HG02763 (cell line): ENCODE measurements around the gene HSD3B1.
"Not testable (repeated sequence)": the region's sequence is repeated elsewhere in the genome, so short reads cannot be mapped to it uniquely, and the experiment has no call there.

Experiments used
- ATAC-seq: cut with Tn5 transposase; IDR thresholded peaks from one replicate; pipeline ENCODE4 v1.9.1; 2021; ENCODE audit warnings: mild to moderate bottlenecking, moderate library complexity; ENCODE audit not compliant: unreplicated experiment

The HSD3B1 gene

DNA sequence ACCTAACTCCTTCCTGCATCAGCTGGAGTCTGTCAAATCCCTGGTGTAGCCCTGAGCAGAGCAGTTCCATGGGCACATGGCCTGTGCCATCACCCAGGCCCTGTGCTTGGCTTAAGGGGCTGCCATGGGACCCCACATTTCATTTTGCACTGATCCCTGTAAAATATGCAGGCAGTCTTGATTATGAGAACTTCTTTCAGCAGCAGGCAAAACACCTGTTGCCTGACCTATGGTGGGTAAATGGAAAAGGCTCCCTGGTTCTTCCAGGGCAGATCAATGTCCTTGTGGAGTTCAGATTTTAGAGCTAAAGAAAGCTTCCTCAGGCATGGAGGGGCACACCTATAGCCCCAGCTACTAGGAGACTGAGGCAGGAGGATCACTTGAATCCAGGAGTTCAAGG is 44.2 kb downstream of the HSD3B1 start:
- no peak for ATAC-seq

DNA sequence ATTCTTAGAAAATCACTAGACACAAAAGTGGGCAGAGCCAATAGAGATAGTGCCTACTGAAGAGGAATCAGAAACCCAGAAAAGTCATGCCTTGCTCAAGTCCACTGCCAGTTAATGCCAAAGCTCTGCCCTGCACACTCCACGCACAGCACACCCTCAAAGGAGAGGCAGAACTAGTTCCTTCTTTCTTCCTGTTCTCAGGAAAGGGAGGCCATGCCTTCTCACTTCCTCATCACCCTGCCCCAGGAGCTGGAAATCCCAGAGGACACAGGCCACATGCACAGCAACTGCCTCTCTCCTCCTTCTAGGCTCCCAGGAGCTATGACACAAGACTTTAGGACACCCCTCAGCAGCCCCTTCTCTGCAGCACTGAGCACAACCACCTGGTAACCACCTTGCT is 45.6 kb downstream of the HSD3B1 start:
- ATAC-seq = not testable (repeated sequence)

DNA sequence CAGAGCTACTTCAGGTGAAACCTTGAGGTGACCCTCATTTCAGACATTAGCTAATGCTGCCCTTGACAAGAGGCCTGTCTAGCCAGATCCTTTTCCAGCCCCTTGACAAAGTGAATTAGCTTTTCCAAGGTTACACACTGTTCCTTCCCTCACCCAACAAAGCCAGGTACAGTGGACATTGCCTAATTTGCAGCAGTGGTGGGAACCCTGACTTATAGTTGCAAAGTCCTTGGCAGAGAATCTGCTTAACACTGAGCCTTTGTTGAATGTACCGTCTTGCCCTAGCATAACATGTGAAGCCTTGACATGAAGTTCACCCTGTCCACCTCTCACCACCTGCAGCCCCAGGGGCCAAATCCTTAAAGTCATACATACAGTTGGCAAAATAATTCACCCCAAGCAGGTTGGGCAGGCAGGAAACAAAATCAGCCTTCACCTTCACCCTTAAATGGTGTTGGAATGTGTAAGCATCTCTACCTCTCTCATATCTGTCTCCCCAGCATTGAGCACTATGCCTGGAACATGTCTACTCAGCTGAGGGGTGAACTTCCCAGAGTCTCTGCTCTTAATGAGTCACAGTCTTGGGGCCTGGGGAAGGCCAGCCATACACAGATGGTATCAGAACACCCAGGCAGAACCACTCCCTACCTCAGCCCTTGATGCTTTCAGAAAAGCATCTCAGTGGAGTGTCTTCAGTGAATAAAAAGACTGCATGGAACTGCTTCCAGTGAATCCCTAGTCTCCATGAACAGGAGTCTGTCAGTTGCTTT is 46.5 kb downstream of the HSD3B1 start:
- ATAC-seq = not testable (repeated sequence)

DNA sequence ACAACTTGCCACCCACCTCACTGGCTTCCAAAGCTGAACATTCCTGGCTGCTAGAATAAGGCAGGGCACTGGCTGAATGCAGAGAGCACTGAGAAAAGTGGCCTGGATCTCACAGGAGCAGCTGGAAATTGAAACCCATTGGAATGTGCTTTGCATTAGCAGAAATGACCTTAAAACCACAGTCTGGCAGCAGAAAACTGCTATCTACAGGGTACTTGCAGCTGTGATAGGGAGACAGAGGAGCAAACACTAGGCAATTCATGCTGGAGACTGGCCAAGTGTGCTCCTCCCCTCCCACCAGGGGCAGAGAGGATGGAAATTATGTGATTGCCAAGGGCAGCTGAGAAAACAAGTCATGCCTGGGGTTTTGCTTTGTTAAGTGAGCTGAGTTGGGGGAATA is 47.2 kb downstream of the HSD3B1 start:
- ATAC-seq = no peak

DNA sequence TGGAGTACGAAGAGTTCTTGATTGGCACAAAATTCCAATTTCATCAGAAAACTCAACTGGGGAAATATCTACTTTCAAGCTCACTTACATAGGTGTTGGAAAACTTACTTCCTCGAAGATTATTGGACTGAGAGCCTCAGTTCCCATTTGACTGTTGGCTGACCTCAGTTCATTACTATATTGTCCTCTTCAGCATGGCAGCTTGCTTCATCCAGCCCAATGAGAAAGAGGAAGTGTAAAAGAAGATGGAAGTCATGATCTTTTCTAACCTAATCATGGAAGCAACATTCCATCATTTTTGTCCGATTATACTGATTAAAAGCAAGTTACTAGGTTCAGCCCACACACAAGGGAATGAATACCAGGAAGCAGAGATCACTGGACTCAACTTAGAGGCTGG is 49.4 kb downstream of the HSD3B1 start:
- no peak for ATAC-seq

DNA sequence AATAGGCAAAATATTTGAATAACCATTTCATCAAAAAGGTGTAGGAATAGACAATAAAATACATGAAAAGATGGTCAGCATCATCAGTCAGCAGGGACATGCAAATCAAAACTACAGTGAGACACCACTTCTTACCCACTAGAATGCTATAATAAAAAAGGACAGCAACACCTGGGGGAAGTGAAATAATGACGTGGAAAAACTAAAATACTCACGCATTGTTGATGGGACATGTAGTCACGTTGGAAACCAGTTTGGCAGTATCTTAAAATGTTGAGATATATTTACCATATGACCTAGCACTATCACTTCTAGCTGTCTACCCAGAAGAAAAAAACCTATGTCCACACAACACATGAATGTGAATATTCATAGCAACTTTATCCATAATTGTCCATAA is 53.4 kb downstream of the HSD3B1 start:
- ATAC-seq = not testable (repeated sequence)

DNA sequence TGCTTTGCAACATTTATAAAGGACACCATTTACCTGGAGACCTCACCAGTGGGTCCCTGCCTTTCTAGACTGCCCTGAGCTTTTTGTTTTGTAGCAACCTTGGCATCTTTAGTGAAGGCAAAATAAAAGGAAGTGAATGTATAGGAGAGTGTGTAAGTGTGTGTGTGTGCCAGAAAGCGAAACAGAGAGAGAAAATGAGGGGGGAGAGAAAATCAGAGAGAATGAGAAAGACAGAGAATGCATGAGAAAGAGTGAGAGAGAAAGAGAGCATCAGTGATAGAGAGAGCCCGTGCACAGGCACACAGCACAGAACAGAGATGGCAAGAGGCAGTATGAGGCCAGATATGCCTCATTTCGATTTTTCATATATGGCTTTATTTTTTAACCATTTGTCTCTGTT is 57.5 kb downstream of the HSD3B1 start:
- no peak for ATAC-seq
